22Rv1 (cell line): ENCODE measurements around the gene PPP1R7.

Source experiments
- H3K27ac ChIP-seq: fragments of 450-650 bp; 2 replicates; pipeline ENCODE4 v1.5.1; 2017
- ZFX ChIP-seq: fragments of 450-650 bp; IDR thresholded peaks from 2 replicates; pipeline ENCODE4 v1.6.1; 2017; ENCODE audit warnings: antibody characterized with exemption, borderline replicate concordance

PPP1R7 gene

DNA sequence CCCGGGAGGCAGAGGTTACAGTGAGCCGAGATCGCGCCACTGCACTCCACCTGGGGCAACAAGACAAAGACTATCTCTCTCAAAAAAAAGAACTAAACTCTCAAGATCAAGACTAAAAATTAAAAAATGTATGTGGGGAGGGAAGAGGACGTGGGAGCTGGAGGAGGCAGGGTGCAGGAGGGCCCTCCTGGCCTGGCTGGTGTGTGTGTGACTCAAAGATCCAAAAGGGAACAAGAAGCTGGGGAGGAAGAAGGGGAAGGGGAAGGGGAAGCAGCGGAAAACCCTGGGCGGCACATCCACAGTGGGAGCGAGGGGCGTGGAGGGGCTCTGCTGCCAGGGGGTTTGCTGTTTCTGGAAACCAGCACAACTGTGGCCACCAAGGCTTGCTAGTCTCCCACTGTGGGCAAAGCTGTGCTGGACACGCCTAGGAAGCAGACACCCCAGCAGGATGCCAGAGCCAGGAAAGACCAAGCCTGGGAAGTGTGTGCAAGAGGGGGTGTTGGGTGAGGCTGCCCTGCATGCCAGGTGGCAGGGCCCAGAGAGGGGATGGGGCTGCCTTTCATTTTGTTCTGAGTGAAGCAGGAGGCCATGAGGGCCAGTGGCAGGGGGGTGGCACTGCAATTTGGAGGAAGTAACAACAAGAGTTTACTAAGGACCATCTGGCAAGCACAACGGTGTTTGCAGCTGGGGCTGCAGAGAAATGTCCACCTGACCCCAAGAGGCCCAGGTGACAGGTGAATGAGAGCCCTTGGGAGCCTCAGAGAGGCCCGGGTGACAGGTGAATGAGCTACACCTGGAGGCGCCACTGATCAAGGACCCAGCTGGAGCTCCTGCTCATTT lies 82.7 kb downstream of the PPP1R7 start:
- H3K27ac ChIP-seq = no peak overlapping the region
- no peak for TF ChIP-seq ZFX
